Mesendoderm (in vitro differentiated cells): ENCODE measurements around the gene BTBD17.

Experiments used
- DNase-seq: peaks from one replicate; pipeline ENCODE4 v3.0.0; 2013
- H2AK5ac ChIP-seq: 2 replicates; pipeline ENCODE4 v1.6.1; 2013; ENCODE audit warnings: low read length, inconsistent platforms
- H2BK120ac ChIP-seq: 2 replicates; pipeline ENCODE4 v1.6.1; 2013; ENCODE audit warnings: low read depth, mild to moderate bottlenecking, low read length, moderate library complexity, mixed read lengths
- H2BK15ac ChIP-seq: replicated peaks from 2 replicates; pipeline ENCODE4 v1.6.1; 2013; ENCODE audit warnings: low read depth, mild to moderate bottlenecking, moderate library complexity
- H2BK5ac ChIP-seq: 2 replicates; pipeline ENCODE4 v1.6.1; 2013; ENCODE audit warnings: low read length, inconsistent platforms
- H3K18ac ChIP-seq: 2 replicates; pipeline ENCODE4 v1.6.1; 2013; ENCODE audit warnings: mild to moderate bottlenecking, low read length, mixed read lengths
- H3K23ac ChIP-seq: one replicate; pipeline ENCODE4 v1.6.1; 2013; ENCODE audit warnings: low read length
- H3K27ac ChIP-seq: 2 replicates; pipeline ENCODE4 v1.5.1; 2013; ENCODE audit warnings: low read depth, mild to moderate bottlenecking, inconsistent platforms, low read length, moderate library complexity
- H3K27me3 ChIP-seq: 2 replicates; pipeline ENCODE4 v1.6.1; 2013; ENCODE audit warnings: low read length, control low read depth, mild to moderate bottlenecking, inconsistent platforms; ENCODE audit not compliant: insufficient read depth, poor library complexity
- H3K36me3 ChIP-seq: 2 replicates; pipeline ENCODE4 v1.6.1; 2013; ENCODE audit warnings: low read length, inconsistent platforms; ENCODE audit not compliant: control insufficient read depth, insufficient read depth
- H3K4ac ChIP-seq: one replicate; pipeline ENCODE4 v1.6.1; 2013; ENCODE audit warnings: low read depth, mild to moderate bottlenecking, low read length, moderate library complexity
- H3K4me1 ChIP-seq: 2 replicates; pipeline ENCODE4 v1.6.1; 2013; ENCODE audit warnings: low read depth, low read length, inconsistent platforms; ENCODE audit not compliant: control insufficient read depth
- H3K4me2 ChIP-seq: 2 replicates; pipeline ENCODE4 v1.6.1; 2013; ENCODE audit warnings: low read length
- H3K4me3 ChIP-seq: 2 replicates; pipeline ENCODE4 v1.5.1; 2013; ENCODE audit warnings: mild to moderate bottlenecking, low read length
- H3K56ac ChIP-seq: one replicate; pipeline ENCODE4 v1.6.1; 2013; ENCODE audit warnings: low read length
- H3K79me1 ChIP-seq: 2 replicates; pipeline ENCODE4 v1.6.1; 2013; ENCODE audit warnings: low read length, inconsistent platforms
- H3K79me2 ChIP-seq: 2 replicates; pipeline ENCODE4 v1.6.1; 2013; ENCODE audit warnings: mild to moderate bottlenecking, low read length; ENCODE audit not compliant: control insufficient read depth, insufficient read depth
- H3K9ac ChIP-seq: 2 replicates; pipeline ENCODE4 v1.6.1; 2013; ENCODE audit warnings: low read length, inconsistent platforms
- H4K5ac ChIP-seq: one replicate; pipeline ENCODE4 v1.6.1; 2013; ENCODE audit warnings: low read length
- H4K8ac ChIP-seq: one replicate; pipeline ENCODE4 v1.6.1; 2013; ENCODE audit warnings: low read depth, mild to moderate bottlenecking, control low read depth, low read length, moderate library complexity
- WGBS: extraction: QIAGEN DNeasy Blood & Tissue Kit; methylation state at CpG from one replicate; pipeline ENCODE4 v1.1.7; 2013; ENCODE audit warnings: low lambda C conversion rate, missing lambda C conversion rate; ENCODE audit not compliant: insufficient coverage; ENCODE audit errors: extremely low coverage; 5-methylcytosine and 5-hydroxymethylcytosine counted together

The BTBD17 gene

GRCh38 chr17:74335529-74336062, 26.1 kb downstream of the BTBD17 start:
- WGBS, result no CpG with 5 or more reads among the region's 5 CpGs

GRCh38 chr17:74334393-74335039, 27.2 kb downstream of the BTBD17 start:
- H2BK15ac ChIP-seq, result no peak overlapping the region
- no peaks in the 10 kb centered on the region for H3K27me3 ChIP-seq
- no peak overlapping the region for H3K18ac ChIP-seq
- H3K79me1 ChIP-seq, result no peaks in the 10 kb centered on the region
- no peak overlapping the region for H4K8ac ChIP-seq
- H3K4me1 ChIP-seq, result no peaks in the 10 kb centered on the region
- no peak overlapping the region for H3K9ac ChIP-seq
- H3K79me2 ChIP-seq, result no peaks in the 10 kb centered on the region
- DNase-seq, result peak; percentile 51
- no peak overlapping the region for H3K27ac ChIP-seq
- H2AK5ac ChIP-seq, result no peak overlapping the region
- no peak overlapping the region for H3K23ac ChIP-seq
- H2BK5ac ChIP-seq, result no peak overlapping the region
- no peaks in the 10 kb centered on the region for H3K36me3 ChIP-seq
- no CpG with 5 or more reads among the region's 2 CpGs for WGBS
- H3K56ac ChIP-seq, result no peak overlapping the region
- no peak overlapping the region for H3K4me3 ChIP-seq
- H3K4ac ChIP-seq, result no peak overlapping the region
- no peak overlapping the region for H4K5ac ChIP-seq
- H2BK120ac ChIP-seq, result no peak overlapping the region
- H3K4me2 ChIP-seq, result no peak overlapping the region

More at GRCh38 chr17:74335529-74336062, 26.1 kb downstream of the BTBD17 start:
- no peak for DNase-seq
- H2BK120ac ChIP-seq, result no peak overlapping the region
- no peak overlapping the region for H3K18ac ChIP-seq
- no peak overlapping the region for H2AK5ac ChIP-seq
- no peak overlapping the region for H2BK15ac ChIP-seq
- no peak overlapping the region for H3K4ac ChIP-seq
- no peak overlapping the region for H4K5ac ChIP-seq
- no peaks in the 10 kb centered on the region for H3K36me3 ChIP-seq
- no peak overlapping the region for H3K4me2 ChIP-seq
- H3K9ac ChIP-seq, result no peak overlapping the region
- H3K79me1 ChIP-seq, result no peaks in the 10 kb centered on the region
- no peak overlapping the region for H3K4me3 ChIP-seq
- H3K27me3 ChIP-seq, result no peaks in the 10 kb centered on the region
- no peaks in the 10 kb centered on the region for H3K4me1 ChIP-seq
- no peak overlapping the region for H2BK5ac ChIP-seq
- H3K27ac ChIP-seq, result no peak overlapping the region
- H3K56ac ChIP-seq, result no peak overlapping the region
- no peak overlapping the region for H3K23ac ChIP-seq
- no peaks in the 10 kb centered on the region for H3K79me2 ChIP-seq
- H4K8ac ChIP-seq, result no peak overlapping the region

GRCh38 chr17:74332763-74333283, 28.8 kb downstream of the BTBD17 start:
- Histone ChIP-seq H3K4me3 (no peak overlapping the region), H3K9ac (no peak overlapping the region), H3K4me2 (no peak overlapping the region), H3K18ac (no peak overlapping the region), H3K79me2 (no peaks in the 10 kb centered on the region), H2BK120ac (no peak overlapping the region), H3K56ac (no peak overlapping the region), H2AK5ac (no peak overlapping the region), H3K23ac (no peak overlapping the region), H2BK15ac (no peak overlapping the region), H3K27me3 (no peaks in the 10 kb centered on the region), H3K4ac (no peak overlapping the region), H3K4me1 (no peaks in the 10 kb centered on the region), H4K5ac (no peak overlapping the region), H4K8ac (no peak overlapping the region), H3K36me3 (no peaks in the 10 kb centered on the region), H3K79me1 (no peaks in the 10 kb centered on the region), H3K27ac (no peak overlapping the region), H2BK5ac (no peak overlapping the region)
- DNase-seq, result peak; percentile 26
- WGBS, result no CpG with 5 or more reads among the region's 11 CpGs

- Histone ChIP-seq H2BK120ac (no peak overlapping the region), H3K27ac (no peak overlapping the region), H3K4me1 (no peaks in the 10 kb centered on the region), H2BK5ac (no peak overlapping the region), H3K79me1 (no peaks in the 10 kb centered on the region), H2BK15ac (no peak overlapping the region), H3K36me3 (no peaks in the 10 kb centered on the region), H2AK5ac (no peak overlapping the region), H3K27me3 (no peaks in the 10 kb centered on the region), H3K4ac (no peak overlapping the region), H4K5ac (no peak overlapping the region), H3K4me3 (no peak overlapping the region), H3K79me2 (no peaks in the 10 kb centered on the region), H3K9ac (no peak overlapping the region), H3K23ac (no peak overlapping the region), H3K4me2 (no peak overlapping the region), H3K56ac (no peak overlapping the region), H4K8ac (no peak overlapping the region), H3K18ac (no peak overlapping the region)
- no peak for DNase-seq
- no CpG with 5 or more reads among the region's 7 CpGs for WGBS
Observed at GRCh38 chr17:74332017-74332650, 29.5 kb downstream of the BTBD17 start.

DNA sequence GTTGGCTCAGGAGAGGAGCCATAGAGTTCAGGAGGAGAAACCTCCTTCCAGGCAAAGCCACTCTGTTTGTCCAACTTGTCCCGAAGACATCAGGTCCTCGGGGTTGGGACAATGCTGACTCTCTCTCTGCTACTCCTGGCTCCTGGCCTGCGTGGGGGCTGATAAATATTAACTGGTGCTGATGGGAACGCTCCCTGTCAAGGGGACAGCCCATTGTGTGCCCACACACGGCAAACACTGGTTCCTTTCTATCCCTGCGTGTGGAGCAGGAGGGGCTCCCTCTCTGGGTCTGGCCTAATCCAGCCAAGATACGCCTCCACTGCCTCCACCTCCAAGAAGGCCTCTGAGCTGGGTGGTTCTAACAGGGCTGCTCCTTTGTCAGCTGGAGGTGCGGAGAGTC, 31.2 kb downstream of the BTBD17 start:
- no peaks in the 10 kb centered on the region for H3K4me1 ChIP-seq
- H3K27ac ChIP-seq, result no peak overlapping the region
- peaks cover under 1% of the 10 kb centered on the region for H3K27me3 ChIP-seq
- H3K79me1 ChIP-seq, result no peaks in the 10 kb centered on the region
- H3K18ac ChIP-seq, result no peak overlapping the region
- no peak overlapping the region for H3K23ac ChIP-seq
- H3K4me3 ChIP-seq, result no peak overlapping the region
- no CpG with 5 or more reads among the region's 8 CpGs for WGBS
- no peak overlapping the region for H3K56ac ChIP-seq
- no peak overlapping the region for H4K5ac ChIP-seq
- H3K36me3 ChIP-seq, result no peaks in the 10 kb centered on the region
- H2BK5ac ChIP-seq, result no peak overlapping the region
- no peaks in the 10 kb centered on the region for H3K79me2 ChIP-seq
- no peak overlapping the region for H2BK120ac ChIP-seq
- no peak overlapping the region for H3K4me2 ChIP-seq
- no peak overlapping the region for H4K8ac ChIP-seq
- H3K4ac ChIP-seq, result no peak overlapping the region
- H2BK15ac ChIP-seq, result no peak overlapping the region
- no peak overlapping the region for H2AK5ac ChIP-seq
- H3K9ac ChIP-seq, result no peak overlapping the region
- DNase-seq, result no peak
